ENCODE measurements around the gene ZNF154. TPM values are rescaled to one million over a fixed set of nuclear protein-coding genes. Genes with fewer than 3 reads are reported as not detected.
A peak's percentile ranks its signal among the peaks of the same experiment; 100 is the strongest.

The ZNF154 gene
- total RNA-seq, 4 donors from 2014 or later = 3.8 to 12.6 (median 9.0) TPM

DNA sequence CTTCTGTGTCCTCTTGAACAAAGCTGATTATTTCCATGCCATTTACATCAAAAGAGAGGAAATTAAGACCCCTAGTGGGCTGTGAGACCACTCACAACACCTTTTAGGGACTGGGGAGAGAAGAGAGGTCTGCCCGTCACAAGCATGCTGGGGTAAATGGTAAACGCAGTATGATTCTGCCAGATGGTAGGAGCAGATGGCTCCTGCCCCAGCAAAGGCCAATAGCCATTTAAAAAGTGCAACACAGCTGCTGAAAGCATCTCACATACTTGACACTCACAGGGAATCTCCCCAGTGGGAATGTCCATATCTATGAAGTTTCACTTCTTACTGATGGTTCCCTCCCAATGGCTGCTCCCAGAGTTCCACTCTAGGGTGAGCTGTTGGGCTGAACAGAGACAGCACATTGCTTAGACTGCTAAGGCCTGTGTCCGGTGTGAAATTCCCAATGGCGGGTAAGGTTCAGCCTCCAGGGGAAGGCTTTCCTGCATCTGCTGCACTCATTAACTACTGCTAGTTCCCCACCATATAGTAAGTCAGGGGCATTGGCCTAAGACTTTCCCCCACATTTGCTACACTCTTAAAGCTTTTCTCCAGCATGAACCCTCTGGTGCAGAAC, 11.0 kb upstream of the ZNF154 start:
- Histone ChIP-seq H3K27me3 (no peaks in the 10 kb centered on the region), H3K4me1 (peaks cover 0 to 8% (median 0%) of the 10 kb centered on the region in 3 donors), H3K27ac (no peak overlapping the region), H3K36me3 (peaks cover 10 to 65% of the 10 kb centered on the region in 2 donors), H3K9me3 (peaks cover 0 to 99% (median 2%) of the 10 kb centered on the region in 3 donors), H3K4me3 (no peak overlapping the region)
- ATAC-seq = no peak
- TF ChIP-seq POLR2A (IDR thresholded peaks at IDR 0.05) = no peak
- TF ChIP-seq POLR2AphosphoS5 (IDR thresholded peaks at IDR 0.05) = no peak
- no peak for TF ChIP-seq EP300 (IDR thresholded peaks at IDR 0.05)
- no peak for TF ChIP-seq CTCF (IDR thresholded peaks at IDR 0.05)
- WGBS, 2 donors (ENCODE audit: low coverage in 1 of 2) = 100% methylated on average over 2 of the region's 4 CpGs; no CpG with 5 or more reads in 1 of the 2 donors

- Histone ChIP-seq H3K27ac (no peak overlapping the region), H3K36me3 (peaks cover 10 to 70% of the 10 kb centered on the region in 2 donors), H3K9me3 (peaks cover 0 to 99% (median 2%) of the 10 kb centered on the region in 3 donors)
Observed at GRCh38 chr19:57719424-57719823, 10.4 kb upstream of the ZNF154 start.

GRCh38 chr19:57712222-57712621, 3.2 kb upstream of the ZNF154 start:
- H3K4me1 ChIP-seq = peaks cover 0 to 11% (median 0%) of the 10 kb centered on the region in 3 donors

More at GRCh38 chr19:57719424-57719823, 10.4 kb upstream of the ZNF154 start:
- ATAC-seq = no peak
- H3K27me3 ChIP-seq = no peaks in the 10 kb centered on the region
- H3K4me1 ChIP-seq = peaks cover 0 to 5% (median 0%) of the 10 kb centered on the region in 3 donors
- H3K4me3 ChIP-seq = no peak overlapping the region
- no peak for TF ChIP-seq EP300 (IDR thresholded peaks at IDR 0.05)
- no peak for TF ChIP-seq CTCF (IDR thresholded peaks at IDR 0.05)
- TF ChIP-seq POLR2A (IDR thresholded peaks at IDR 0.05) = no peak
- no peak for TF ChIP-seq POLR2AphosphoS5 (IDR thresholded peaks at IDR 0.05)

GRCh38 chr19:57709616-57710015, 612 bp upstream of the ZNF154 start:
- H3K4me1 ChIP-seq = peaks cover 0 to 38% (median 0%) of the 10 kb centered on the region in 3 donors
- H3K36me3 ChIP-seq = peaks cover 0 to 32% of the 10 kb centered on the region in 2 donors
- peaks cover 0 to 100% (median 0%) of the 10 kb centered on the region in 3 donors for H3K9me3 ChIP-seq
- no peak for ATAC-seq
- H3K27ac ChIP-seq = peak overlapping the region; percentile 75 to 92 (median 86)
- peak overlapping the region; percentile 67 to 71 for H3K4me3 ChIP-seq
- no peaks in the 10 kb centered on the region for H3K27me3 ChIP-seq
- 27 to 44% methylated on average over 12 to 15 of the region's 15 CpGs for WGBS, 2 donors (ENCODE audit: low coverage in 1 of 2)
- TF ChIP-seq POLR2AphosphoS5 (IDR thresholded peaks at IDR 0.05) (no peak), POLR2A (IDR thresholded peaks at IDR 0.05) (no peak), EP300 (IDR thresholded peaks at IDR 0.05) (no peak), CTCF (IDR thresholded peaks at IDR 0.05) (no peak)

More at GRCh38 chr19:57712222-57712621, 3.2 kb upstream of the ZNF154 start:
- TF ChIP-seq EP300 (IDR thresholded peaks at IDR 0.05) = no peak
- no peak for ATAC-seq
- peaks cover 0 to 100% (median 0%) of the 10 kb centered on the region in 3 donors for H3K9me3 ChIP-seq
- peaks cover 0 to 22% of the 10 kb centered on the region in 2 donors for H3K36me3 ChIP-seq
- H3K4me3 ChIP-seq = no peak overlapping the region
- H3K27ac ChIP-seq = no peak overlapping the region
- H3K27me3 ChIP-seq = no peaks in the 10 kb centered on the region
- WGBS, 2 donors (ENCODE audit: low coverage in 1 of 2) = 67 to 70% methylated on average over 1 of the region's 1 CpG

GRCh38 chr19:57706346-57706745, 2.7 kb downstream of the ZNF154 start:
- peaks cover 0 to 52% of the 10 kb centered on the region in 2 donors for H3K36me3 ChIP-seq
- TF ChIP-seq POLR2AphosphoS5 (IDR thresholded peaks at IDR 0.05) (no peak), EP300 (IDR thresholded peaks at IDR 0.05) (no peak), POLR2A (IDR thresholded peaks at IDR 0.05) (no peak), CTCF (IDR thresholded peaks at IDR 0.05) (no peak)
- H3K4me1 ChIP-seq = peaks cover 0 to 41% (median 0%) of the 10 kb centered on the region in 3 donors
- H3K27me3 ChIP-seq = no peaks in the 10 kb centered on the region
- ATAC-seq = no peak
- 100% methylated on average over 1 of the region's 1 CpG; no CpG with 5 or more reads in 1 of the 2 donors for WGBS, 2 donors (ENCODE audit: low coverage in 1 of 2)
- no peak overlapping the region for H3K27ac ChIP-seq
- H3K9me3 ChIP-seq = peaks cover 0 to 100% (median 0%) of the 10 kb centered on the region in 3 donors
- H3K4me3 ChIP-seq = no peak overlapping the region
